GM18517 (cell line): ENCODE data around the gene TAP2.

ENCODE experiments used
- ATAC-seq: cut with Tn5 transposase; IDR thresholded peaks from one replicate; pipeline ENCODE4 v1.9.1; 2021; ENCODE audit warnings: mild to moderate bottlenecking, moderate library complexity; ENCODE audit not compliant: unreplicated experiment

TAP2 gene

DNA sequence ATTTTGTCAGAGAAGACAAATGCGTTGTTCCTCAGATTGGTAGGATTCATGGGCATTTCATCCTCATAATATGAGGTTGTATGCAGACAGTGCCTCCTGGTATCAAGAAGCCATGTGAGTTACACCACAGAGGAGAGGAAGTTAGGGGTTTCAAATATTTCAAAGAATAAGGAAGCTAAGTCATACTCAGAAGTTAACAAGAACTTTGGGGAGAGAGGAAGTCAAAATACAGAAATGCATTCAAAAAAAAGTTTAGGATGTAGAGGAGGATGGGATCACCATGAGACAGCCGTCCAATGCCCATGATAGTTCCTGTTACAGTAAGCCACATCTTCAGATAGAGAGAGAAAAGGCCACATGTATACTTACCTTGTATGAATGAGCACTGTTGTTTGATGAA, 44.0 kb downstream of the TAP2 start:
- ATAC-seq = no peak

DNA sequence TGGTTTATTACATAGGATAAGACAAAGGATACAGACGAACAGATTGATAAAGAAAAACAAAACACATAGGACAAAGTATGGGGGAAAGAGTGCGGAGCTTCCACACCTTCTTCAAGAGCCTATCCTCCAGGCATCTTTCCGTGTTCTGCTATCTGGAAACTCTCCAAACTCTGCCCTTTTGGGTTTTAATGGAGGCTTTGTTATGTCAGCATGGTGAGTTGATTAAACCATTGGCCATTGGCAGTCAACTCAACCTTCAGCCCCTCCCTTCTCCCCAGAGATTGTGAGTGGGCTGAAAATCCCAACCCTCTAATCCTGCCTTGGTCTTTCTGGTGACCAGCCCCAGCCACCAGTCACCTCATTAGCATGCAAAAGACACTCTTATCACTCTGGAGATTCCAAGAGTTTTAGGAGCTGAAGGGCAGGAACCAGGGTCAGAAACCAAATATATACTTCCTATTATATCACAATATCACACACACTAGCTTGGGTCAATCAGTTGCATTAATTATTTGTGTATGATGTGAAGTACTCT, 45.6 kb downstream of the TAP2 start:
- ATAC-seq = no peak

DNA sequence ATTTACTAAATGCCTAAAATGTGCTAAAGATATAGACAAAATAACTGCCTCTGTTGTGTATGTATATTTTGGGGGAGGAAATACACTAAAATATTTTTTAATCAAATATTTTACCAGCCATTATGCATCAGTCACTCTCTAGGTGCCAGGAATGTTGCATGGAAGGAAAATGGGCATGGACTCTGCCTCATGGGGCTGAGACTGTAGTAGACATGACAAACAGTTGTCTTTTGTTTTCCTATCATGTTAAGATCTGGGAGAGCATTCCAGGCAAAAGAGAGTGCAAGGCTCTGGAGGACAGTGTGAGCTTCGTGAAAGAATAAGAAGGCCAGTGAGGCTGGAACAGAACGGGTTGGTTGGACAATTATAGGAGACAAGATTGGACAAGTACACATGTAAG, 48.2 kb downstream of the TAP2 start:
- ATAC-seq = no peak
